Vagina (tissue), 2 donors: ENCODE results near the gene SURF2.

ENCODE experiments used
- CTCF ChIP-seq, 3 experiments: fragments of 450-650 bp in 2 of 3; fragments of 200-600 bp in 1 of 3; sonication (generic) in 1 of 3; IDR thresholded peaks; one replicate each; pipeline ENCODE4 v1.5.1; 2017 to 2019; ENCODE audit warnings: antibody characterized with exemption in 3 of 3, mild to moderate bottlenecking in 2 of 3, moderate library complexity in 2 of 3
- POLR2A ChIP-seq, 2 donors: fragments of 450-650 bp; IDR thresholded peaks; one replicate each; pipeline ENCODE4 v1.6.1; 2017; ENCODE audit warnings: antibody characterized with exemption in 2 of 2, mild to moderate bottlenecking in 2 of 2, moderate library complexity in 2 of 2

GRCh38 chr9:133348718-133349573 lies 7.4 kb upstream of the SURF2 start:
- TF ChIP-seq CTCF (IDR thresholded peaks at IDR 0.05) (no peak), POLR2A (IDR thresholded peaks at IDR 0.05) (no peak)
